CD4-positive, alpha-beta T cell treated with Interleukin-12 subunit alpha and Interleukin-12 subunit beta, for 1 hour (primary cell): Measurements from ENCODE around the gene THBS2.
"Not testable (repeated sequence)": the region's sequence is repeated elsewhere in the genome, so short reads cannot be mapped to it uniquely, and the experiment has no call there.

Experiments used
- DNase-seq: peaks from one replicate; pipeline ENCODE4 v3.0.0-alpha.2; 2020

Gene THBS2

DNA sequence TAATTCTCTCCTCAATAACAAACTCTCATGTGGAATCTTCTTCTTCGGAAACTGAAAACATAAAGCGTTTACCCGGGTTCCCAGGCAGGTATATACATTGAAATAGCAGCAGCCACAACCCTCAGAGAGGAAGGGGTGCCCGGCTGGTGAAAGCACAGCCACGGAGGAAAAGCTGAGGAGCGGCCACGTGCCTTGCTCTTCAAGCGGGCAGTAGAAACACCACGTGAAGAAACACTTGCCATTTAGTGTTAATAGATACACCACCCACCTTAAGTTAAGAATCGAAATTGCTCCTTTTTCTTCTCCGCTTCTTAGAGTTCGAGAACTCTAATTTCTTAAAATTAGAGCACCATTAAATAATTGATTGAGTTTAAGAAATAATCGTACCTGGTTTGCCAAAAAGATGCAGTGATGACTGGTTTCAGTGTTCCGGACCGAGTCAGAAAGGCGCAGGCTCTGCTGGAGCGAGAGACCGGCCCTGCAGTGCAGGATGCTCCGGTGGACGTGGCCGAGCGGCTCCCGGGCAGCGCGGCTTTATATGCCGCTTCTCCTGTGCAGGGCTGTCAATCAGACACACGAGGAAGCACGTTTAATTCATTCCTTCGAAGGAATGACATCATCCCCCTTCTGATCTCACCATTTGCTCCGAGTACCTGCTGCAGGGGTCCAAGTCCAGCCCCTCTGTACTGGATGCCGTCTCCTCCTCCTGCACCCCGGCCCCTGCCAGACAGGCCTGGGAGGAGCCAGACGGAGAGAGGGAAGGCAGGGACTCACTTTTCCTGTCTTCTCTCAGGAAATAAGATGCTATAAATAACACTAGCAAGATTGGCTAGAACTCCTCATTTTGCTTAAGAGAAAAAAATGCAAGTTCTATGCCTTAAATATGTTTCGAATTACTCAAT, at the start of gene THBS2:
Gene THBS2 (minus strand): TSS at position 510 of the 902 bp plus-strand sequence. CDS start 3,062 bp downstream, outside the sequence.
- DNase-seq: no peak

DNA sequence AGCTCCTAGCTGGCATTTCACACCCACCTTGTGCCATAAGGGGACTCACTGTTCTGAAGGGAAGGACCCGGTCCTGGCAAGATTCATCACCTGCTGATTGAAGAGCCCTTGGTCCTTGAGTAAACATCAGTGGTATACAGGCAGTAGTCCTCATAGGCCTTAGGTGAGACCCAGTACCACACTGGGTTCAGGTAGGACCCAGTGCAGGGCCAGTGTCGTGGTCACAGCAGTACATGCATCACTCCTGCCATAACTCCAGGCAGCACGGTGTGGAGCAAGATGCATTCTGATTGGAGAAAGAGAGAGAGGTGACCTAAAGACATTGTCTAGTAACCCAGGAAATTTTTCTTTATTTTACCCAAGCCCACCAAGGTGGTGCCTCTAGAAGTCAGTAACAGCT, 49.1 kb upstream of the THBS2 start:
- no peak for DNase-seq

DNA sequence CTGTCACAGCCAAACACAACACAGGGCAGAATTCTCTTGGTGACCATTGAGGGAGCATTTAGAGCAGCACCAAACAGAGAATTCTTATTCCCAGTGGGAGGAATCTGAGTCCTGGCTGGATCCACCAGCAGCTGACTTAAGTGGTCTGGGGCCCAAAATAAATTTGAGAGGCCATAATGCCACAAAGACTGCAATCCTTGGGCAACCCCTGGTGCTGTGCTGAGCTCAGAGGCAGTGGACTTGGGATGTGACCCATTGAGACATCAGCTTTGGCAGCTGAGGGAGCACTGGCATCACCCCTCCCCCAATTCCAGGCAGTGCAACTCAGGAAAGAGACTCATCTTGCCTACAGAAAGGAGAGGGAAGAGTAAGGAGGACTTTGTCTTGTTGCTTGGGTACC, 48.6 kb upstream of the THBS2 start:
- no peak for DNase-seq

DNA sequence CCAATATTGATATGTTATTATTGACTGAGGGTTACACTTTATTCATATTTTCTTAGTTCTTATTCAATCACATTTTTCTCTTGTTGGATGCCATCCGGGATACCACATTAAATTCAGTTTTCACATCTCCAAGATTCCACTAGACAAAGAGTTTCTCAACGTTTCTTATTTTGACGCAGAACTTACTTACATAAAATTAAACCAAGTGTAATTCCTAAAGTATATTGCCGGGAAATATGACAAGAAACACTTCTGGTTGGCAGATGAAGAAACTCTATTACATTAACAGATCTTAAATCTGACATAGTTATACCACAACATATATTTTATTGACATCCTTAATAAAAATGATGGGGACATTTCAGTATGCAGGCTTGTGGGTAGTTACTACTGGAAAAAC, 47.3 kb upstream of the THBS2 start:
- no peak for DNase-seq

DNA sequence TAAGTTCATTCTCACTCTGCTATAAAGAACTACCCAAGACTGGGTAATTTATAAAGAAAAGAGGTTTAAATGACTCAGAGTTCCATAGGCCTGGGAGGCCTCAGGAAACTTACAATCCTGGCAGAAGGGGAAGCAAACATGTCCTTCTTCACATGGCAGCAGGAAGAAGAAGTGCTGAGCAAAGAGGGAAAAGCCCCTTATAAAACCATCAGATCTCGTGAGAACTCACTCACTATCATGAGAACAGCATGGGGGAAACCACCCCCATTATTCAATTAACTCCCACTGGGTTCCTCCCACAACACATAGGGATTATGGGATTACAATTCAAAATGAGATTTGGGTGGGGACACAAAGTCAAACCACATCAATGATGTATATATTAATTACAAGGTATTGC, 45.0 kb upstream of the THBS2 start:
- DNase-seq: not testable (repeated sequence)

DNA sequence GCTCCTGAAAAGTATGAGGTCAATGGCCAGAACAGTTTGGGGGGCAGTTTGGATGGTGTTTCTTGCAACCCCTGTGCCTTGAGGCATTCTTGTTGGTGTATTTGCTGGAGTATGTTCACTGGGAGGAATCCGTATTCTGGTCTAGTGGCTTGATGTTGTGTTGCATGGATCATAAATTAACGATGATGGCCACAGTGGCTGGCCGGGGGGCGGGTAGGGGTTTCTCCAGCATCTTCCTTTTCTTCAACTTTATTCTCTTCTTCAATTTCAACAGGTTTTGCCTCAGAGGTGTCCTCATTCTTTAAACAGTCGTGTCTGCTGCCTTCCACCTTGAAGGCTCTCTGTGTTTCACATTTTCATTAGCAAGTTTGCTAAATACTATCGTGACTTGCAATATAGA, 43.0 kb upstream of the THBS2 start:
- no peak for DNase-seq

DNA sequence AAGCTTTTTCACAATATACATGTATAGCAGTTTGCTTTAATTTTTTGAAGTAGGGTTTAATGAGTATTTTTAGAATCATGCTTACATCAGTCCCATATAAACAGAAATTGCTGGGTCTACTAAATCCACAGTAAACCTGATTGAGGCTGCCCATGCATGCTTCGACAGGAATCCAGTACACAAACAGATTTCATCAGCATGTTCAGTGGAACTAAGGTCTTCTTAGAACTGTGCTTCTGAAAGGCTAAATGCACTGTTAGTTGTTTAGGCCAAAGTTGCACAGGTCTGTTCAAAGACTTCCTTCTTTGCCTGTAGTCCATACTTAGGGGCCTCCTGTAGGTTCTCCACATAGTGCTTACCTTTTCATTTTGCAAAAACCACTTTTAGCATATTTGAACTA, 42.5 kb upstream of the THBS2 start:
- no peak for DNase-seq

DNA sequence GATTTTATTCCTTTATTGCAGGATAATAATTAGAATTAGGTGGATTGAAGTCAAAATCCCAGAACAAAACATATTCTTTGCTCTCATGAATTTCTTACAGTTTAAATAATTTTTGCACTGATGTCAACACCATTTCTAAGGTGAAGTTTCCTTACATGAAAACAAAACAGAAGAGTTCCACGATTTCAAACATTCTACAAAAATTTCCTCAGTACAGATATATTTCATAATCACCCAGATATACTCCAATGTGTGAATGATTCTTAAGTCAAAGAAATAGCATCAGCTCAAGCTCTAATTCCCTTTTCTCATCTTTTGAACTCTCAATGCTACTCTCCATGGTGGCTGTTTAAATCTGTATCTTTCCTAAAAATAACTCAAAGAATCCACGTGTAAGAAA, 39.5 kb upstream of the THBS2 start:
- no peak for DNase-seq

DNA sequence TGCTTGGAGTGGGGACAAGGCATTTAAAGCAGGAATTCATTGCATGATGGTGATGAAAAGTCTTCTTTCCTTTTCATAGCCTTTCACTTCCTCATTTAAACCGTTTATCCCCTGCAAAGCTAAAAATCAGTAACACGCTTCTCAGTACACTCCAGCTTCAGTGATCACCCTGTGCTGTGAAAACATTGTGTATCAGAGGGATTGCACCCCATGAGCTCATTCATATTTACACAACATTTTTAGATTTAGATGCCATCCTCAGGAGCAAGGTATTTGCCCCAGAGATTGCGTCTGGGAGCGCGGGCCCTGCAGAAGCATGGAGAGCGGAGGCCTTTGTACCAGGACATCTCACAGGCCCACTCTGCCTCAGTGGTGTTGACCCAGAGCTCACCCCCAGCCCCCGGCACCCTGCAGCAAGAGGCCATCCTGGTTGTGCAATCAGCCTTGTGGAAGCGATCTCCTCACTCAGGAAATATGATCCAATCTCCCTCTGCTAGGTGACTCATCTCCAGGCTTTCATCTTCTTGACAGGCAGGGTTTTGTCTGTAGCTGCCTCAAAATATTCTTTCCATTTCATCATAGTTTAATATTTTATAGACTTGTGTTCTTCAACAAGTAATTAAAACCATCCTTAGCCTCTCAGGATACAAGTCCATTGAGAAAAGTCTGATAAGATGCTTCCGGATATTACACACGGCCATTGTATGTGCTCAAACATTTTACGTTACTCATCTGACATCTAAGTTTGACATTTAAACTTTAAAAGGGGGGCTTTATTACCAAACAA, 38.9 kb upstream of the THBS2 start:
- no peak for DNase-seq

DNA sequence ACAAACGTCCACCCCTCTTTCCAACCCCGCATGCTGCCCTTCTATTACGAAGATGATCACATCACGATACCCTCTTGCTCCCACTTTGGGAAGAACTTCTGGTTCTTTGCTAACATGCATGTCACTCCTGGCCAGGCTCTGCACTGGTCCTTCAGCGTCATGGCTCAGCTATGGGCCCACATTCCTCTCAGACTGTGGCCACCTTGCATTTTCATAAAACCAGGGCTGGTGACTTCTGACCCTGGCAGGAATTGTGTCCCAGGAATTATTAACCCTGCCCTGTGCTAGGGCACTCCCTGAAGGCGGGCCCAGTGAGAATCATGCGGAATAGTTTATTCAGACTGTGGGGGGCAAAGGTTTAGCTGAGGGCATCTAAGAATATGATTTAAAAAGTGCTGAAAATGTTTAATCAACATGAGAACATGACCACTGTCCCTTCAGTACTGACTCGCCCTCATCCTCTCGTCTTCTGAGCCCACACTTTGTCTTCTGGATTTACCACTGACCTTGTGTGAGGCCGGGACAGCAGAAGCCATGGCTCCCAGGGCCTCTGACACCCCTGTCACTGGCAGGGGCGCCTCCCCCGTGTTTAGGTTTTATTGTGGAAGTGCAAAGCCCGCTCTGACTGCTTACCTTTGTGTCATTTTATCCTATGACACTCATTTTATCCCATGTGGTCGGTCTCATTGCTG, 38.1 kb upstream of the THBS2 start:
- no peak for DNase-seq

DNA sequence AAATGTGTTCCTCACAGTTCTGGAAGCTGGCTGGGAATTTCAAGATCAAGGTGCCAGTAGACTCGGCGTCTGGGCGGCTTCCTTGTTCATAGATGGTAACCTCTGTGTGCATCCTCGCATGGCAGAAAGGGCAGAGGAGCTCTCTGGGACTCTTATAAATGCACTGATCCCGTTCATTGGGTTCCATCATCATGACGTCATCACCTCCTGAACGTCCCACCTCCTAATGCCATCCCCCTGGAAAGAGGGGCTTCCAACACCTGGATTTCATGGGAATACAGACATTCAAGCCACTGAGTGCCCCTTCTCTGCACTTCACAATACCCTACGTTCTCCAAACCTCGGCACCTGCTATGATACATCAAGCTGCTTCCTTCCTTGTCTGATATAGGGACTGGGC, 37.5 kb upstream of the THBS2 start:
- no peak for DNase-seq

DNA sequence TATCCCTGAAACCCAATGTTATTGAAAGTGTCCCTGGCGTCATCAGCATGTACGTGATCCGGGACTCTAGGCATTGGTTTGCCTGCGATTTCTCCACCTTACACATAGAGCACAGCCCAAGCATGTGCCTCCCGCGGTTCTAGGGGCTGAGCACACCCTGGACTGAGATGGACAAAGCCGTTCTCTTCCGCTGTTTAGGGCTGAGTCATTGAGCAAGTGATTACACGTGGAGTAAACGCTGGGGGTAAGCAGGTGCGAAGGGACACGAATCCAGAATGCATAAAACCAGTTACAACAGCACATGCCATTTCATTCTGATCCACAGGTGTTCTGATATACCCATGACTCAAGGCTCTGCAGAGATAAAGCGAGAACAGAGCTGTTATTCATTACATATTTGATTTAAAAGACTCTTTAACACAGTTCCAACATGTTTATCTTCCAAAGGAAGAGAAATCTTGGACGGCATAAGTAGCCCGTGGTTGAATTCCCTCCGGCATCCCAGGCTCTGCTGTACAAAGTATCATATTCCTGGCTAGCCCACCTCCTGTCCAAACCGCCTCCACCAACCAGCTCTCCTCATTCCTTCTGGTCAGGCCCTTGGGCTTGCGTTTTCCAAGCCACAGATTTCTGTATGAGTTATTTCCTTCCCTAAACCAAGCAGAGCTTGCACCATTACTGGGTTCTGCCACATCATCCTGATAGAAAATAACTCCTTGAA, 36.1 kb upstream of the THBS2 start:
- DNase-seq: no peak

DNA sequence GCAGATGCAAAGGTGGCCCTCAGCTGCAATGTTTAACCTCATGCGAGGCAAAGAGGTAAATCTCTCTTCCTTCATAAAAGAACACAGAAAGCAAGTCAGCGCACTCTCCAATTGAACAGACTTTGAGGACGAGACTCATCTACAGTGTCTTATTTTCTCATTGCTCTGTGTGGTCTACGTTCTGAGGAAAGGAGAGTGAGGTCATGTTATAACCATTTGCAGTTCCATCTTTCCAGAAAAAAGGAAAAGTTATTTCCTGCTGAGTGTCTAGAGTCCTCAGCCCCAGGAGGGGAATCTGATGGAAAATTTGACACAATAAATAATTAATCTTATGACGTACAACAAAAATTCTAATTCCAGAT, 35.6 kb upstream of the THBS2 start:
- DNase-seq: no peak

DNA sequence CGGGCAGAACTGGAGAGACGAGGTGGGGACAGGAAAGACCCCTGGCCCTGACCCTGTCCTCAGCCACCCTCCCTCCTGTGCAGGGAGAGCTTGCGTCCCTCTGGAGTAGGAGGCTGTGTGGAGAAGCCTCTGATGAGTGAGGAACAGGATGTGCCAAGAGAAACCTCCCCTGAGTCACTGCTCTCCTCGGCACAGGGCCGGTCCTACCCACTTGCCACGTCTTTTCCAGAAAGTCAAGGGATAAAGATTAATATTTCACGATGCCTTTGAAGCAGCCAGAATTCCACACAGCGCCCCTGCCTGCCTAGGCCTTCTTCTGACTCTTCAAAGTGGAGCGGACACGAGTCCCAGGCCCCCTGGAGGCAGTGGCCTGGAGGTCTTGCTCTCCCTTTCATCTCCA, 34.9 kb upstream of the THBS2 start:
- DNase-seq: no peak

DNA sequence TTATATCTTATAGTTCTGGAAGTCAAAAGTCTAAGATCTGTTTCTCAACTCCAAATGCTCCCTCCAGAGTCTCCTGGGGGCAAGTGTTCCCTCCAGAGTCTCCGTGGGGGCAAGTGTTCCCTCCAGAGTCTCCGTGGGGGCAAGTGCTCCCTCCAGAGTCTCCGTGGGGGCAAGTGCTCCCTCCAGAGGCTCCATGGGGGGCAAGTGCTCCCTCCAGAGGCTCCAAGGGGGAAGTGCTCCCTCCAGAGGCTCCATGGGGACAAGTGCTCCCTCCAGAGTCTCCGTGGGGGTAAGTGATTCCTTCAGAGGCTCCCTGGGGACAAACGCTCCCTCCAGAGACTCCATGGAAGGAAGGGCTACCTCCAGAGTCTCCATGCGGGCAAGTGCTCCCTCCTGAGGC, 34.0 kb upstream of the THBS2 start:
- DNase-seq: no peak

DNA sequence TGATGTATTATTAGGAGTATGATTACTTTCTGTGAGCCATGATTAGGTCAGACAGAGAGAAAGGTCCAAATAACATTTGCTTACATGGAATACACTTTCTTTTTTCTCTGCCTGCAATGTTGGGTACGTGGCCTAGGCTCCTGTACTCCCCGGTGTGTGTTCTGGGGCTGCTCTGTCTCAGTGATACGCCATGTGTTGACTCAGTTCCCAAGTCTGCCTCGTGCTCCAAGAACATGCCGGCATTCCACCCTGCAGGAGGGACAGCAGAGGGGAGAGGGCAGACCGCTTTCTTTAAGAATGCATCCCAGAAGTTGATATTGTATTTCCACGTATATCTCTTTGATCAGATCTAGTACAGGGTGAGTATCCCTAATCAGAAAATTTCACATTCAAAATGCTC, 33.3 kb upstream of the THBS2 start:
- no peak for DNase-seq

DNA sequence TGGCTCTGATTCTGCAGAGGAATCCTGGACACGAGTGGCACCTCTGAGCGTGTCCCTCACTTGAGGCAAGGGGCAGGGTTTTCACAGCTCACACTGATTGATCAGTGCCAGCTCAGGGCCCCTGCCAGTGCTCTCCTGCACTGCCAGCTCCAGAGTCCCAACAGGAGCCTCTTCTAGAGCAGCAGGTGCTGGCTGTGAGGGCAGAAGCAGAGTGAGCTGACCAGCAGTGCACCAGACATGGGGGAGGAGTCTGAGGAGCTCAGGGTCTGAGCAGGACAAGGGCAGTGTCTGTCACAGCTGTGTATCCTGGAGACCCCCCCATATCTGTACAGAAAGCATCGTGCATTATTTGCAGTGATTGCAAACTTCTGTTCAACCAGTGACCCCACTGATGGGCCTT, 31.5 kb upstream of the THBS2 start:
- DNase-seq: no peak

DNA sequence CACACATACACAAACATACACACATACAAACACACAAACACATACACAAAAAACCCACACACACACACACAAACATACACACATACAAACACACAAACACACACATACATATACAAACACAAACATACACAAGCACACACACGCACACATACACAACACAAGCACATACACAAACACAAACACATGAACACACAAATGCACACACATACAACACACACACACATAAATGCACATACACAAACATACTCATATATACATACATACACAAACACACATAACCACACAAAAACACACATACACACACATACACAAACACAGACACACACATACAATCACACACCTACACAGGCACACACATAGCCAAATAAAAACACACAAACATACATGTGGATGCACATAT, 30.3 kb upstream of the THBS2 start:
- DNase-seq: no peak

DNA sequence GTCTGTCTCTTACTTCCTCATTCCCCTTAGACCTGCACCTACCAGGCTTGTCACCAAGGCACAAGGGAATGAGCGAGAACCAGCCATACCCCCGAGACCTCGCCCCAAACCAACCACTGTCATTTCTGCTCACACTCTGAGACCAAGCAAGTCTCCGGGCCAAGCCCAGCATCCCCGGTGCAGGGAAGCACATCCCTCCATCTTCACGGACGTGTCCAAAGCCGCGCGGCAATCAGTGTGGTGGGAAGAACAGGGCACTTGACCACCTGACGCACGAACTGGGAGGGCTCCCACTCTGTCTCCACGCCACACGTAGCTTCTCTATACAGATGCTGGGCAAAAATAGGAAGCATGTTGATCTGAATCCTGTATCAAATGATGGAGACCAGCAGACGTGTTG, 28.4 kb upstream of the THBS2 start:
- DNase-seq: no peak

DNA sequence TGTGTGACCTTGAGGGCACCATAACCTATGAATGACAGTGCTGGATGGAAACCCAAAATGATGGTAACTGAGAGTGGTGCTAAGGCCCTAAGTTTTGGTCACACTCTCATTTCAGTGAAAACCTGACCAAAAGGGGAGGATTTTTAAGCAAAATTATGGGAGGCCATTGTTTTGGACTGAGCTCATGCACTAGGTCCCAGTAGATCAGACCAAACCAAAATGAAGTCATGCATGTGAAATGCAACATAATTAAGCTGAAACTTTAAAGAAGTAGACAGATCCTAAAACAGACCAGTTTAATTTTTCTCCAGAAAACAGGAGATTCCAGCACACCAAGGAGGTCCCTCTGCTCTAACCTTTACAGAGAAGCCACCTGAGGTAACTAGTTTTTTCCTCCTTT, 24.0 kb upstream of the THBS2 start:
- no peak for DNase-seq

DNA sequence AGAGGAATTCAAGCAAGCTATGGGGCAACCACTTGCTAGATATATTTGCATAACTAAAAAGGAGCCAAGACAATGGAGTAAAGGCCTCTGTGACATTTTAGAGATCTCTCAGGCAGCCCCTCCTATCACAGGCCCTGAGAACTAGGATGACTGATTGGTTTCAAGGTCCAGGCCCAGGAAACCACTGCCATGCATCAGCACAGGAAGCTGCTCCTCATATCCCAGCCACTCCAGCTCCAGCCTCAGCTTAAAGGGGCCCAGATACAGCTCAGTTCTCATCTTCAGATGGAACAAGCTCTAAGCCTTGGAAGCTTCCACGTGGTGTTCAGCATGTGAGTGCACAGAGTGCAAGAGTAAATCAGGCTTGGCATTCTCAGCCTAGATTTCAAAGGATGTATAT, 21.1 kb upstream of the THBS2 start:
- no peak for DNase-seq

DNA sequence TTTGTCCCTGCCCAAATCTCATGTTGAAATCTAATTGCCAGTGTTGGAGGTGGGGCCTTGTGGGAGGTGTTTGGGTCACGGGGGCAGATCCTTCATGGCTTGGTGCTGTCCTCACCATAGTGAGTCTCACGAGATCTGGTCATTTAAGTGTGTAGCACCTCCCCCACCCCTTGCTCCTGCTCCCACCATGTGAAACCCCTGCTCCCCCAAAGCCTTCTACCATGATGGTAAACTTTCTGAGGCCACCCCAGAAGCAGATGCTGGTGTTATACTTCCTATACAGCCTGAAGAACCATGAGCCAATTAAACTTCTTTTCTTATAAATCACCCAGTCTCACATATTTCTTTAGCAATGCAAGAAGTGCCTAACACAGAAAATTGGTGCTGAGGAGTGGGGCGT, 19.9 kb upstream of the THBS2 start:
- DNase-seq: no peak

DNA sequence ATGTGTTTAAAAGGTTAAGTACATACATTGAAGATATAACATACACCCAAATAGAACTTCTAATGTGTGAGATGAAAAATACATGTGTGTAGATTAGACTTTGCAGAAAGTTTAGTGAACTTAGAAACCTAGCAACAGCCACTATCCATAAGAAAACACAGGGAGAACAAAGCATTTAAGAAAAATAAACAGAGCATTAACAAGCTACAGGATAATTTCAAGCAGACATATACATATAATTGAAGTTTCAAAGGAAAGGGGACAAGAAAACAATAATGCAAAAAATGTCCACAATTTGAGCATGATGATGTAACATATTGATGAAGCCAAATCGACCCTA, 18.2 kb upstream of the THBS2 start:
- no peak for DNase-seq
